Neuronal stem cell (in vitro differentiated cells): ENCODE data around the gene SUV39H1. TPM values are rescaled to one million over a fixed set of nuclear protein-coding genes. Genes with fewer than 3 reads are reported as not detected.

Experiments used
- DNase-seq: peaks from one replicate; pipeline ENCODE4 v3.0.0-alpha.2; 2013; ENCODE audit warnings: low spot score
- H2AFZ ChIP-seq: one replicate; pipeline ENCODE4 v1.6.1; 2013; ENCODE audit warnings: mild to moderate bottlenecking, low read length, inconsistent platforms
- H2AK5ac ChIP-seq: 2 replicates; pipeline ENCODE4 v1.6.1; 2013; ENCODE audit warnings: low read depth, mild to moderate bottlenecking, inconsistent platforms, low read length, moderate library complexity, mixed read lengths
- H2BK120ac ChIP-seq: 2 replicates; pipeline ENCODE4 v1.6.1; 2013; ENCODE audit warnings: low read depth, mild to moderate bottlenecking, inconsistent platforms, low read length, moderate library complexity, mixed read lengths
- H2BK12ac ChIP-seq: one replicate; pipeline ENCODE4 v1.6.1; 2013; ENCODE audit warnings: low read length, inconsistent platforms
- H2BK15ac ChIP-seq: 2 replicates; pipeline ENCODE4 v1.6.1; 2013; ENCODE audit warnings: mild to moderate bottlenecking, low read length, inconsistent platforms, mixed read lengths
- H2BK5ac ChIP-seq: one replicate; pipeline ENCODE4 v1.6.1; 2013; ENCODE audit warnings: inconsistent platforms, mild to moderate bottlenecking, low read length, moderate library complexity
- H3K14ac ChIP-seq: one replicate; pipeline ENCODE4 v1.6.1; 2013; ENCODE audit warnings: low read length, inconsistent platforms
- H3K18ac ChIP-seq: 2 replicates; pipeline ENCODE4 v1.6.1; 2013; ENCODE audit warnings: low read length, inconsistent platforms
- H3K23ac ChIP-seq: 2 replicates; pipeline ENCODE4 v1.6.1; 2013; ENCODE audit warnings: low read depth, mild to moderate bottlenecking, mixed read lengths, low read length, inconsistent platforms; ENCODE audit not compliant: poor library complexity
- H3K27ac ChIP-seq: replicated peaks from 3 replicates; pipeline ENCODE4 v1.5.1; 2013; ENCODE audit warnings: low read length, inconsistent platforms
- H3K27me3 ChIP-seq, 3 experiments: 2 replicates each; pipeline ENCODE4 v1.6.1; 2013; ENCODE audit warnings: low read length in 3 of 3, mild to moderate bottlenecking in 2 of 3, inconsistent platforms in 1 of 3, low read depth in 1 of 3, mixed read lengths in 1 of 3, moderate library complexity in 1 of 3; ENCODE audit not compliant: control insufficient read depth in 3 of 3, insufficient read depth in 3 of 3
- H3K36me3 ChIP-seq, 2 donors: replicated peaks in 1 of 2; 2 replicates each; pipeline ENCODE4 v1.6.1; 2013; ENCODE audit warnings: low read length in 2 of 2; ENCODE audit not compliant: control insufficient read depth in 2 of 2, insufficient read depth in 2 of 2
- H3K4ac ChIP-seq: 2 replicates; pipeline ENCODE4 v1.6.1; 2013; ENCODE audit warnings: inconsistent platforms, mild to moderate bottlenecking, low read length, moderate library complexity
- H3K4me1 ChIP-seq, 2 donors: 1 replicate in 1 of 2; 2 replicates in 1 of 2; pipeline ENCODE4 v1.6.1; 2013; ENCODE audit warnings: low read length in 2 of 2, low read depth in 1 of 2; ENCODE audit not compliant: control insufficient read depth in 2 of 2, insufficient read depth in 1 of 2
- H3K4me2 ChIP-seq: one replicate; pipeline ENCODE4 v1.6.1; 2013; ENCODE audit warnings: mild to moderate bottlenecking, low read length, inconsistent platforms; ENCODE audit not compliant: insufficient read depth, poor library complexity, severe bottlenecking
- H3K4me3 ChIP-seq, 2 donors: 2 replicates each; pipeline ENCODE4 v1.5.1; 2013; ENCODE audit warnings: low read length in 2 of 2, mild to moderate bottlenecking in 2 of 2, inconsistent platforms in 1 of 2, moderate library complexity in 1 of 2
- H3K79me1 ChIP-seq: one replicate; pipeline ENCODE4 v1.6.1; 2013; ENCODE audit warnings: low read depth, mild to moderate bottlenecking, inconsistent platforms, low read length, moderate library complexity
- H3K9ac ChIP-seq: one replicate; pipeline ENCODE4 v1.6.1; 2013; ENCODE audit warnings: mild to moderate bottlenecking, low read depth, low read length, inconsistent platforms; ENCODE audit not compliant: poor library complexity
- H3K9me3 ChIP-seq, 2 donors: replicated peaks in 1 of 2; 2 replicates each; pipeline versions ENCODE3 to v1.6.1; 2013; ENCODE audit warnings: low read length in 2 of 2, mild to moderate bottlenecking in 2 of 2, inconsistent platforms in 1 of 2, low read depth in 1 of 2, mixed read lengths in 1 of 2, moderate library complexity in 1 of 2; ENCODE audit not compliant: control insufficient read depth in 2 of 2, insufficient read depth in 1 of 2
- H4K8ac ChIP-seq: one replicate; pipeline ENCODE4 v1.6.1; 2013; ENCODE audit warnings: low read depth, mild to moderate bottlenecking, inconsistent platforms, low read length, moderate library complexity
- H4K91ac ChIP-seq: one replicate; pipeline ENCODE4 v1.6.1; 2013; ENCODE audit warnings: low read length, low read depth, mild to moderate bottlenecking, inconsistent platforms; ENCODE audit not compliant: poor library complexity
- WGBS, 2 donors: extraction: QIAGEN DNeasy Blood & Tissue Kit; methylation state at CpG; one replicate each; pipeline ENCODE4 v1.1.7; 2013; ENCODE audit warnings: missing lambda C conversion rate in 2 of 2, mixed read lengths in 1 of 2; ENCODE audit not compliant: insufficient read length in 2 of 2, insufficient replicate concordance in 1 of 2; ENCODE audit errors: extremely low coverage in 2 of 2; 5-methylcytosine and 5-hydroxymethylcytosine counted together
- small RNA-seq: library from polyadenylated mRNA; stranded (forward); fragments of <200 nt; extraction: miRNeasy Mini kit (QIAGEN cat#:217004); gene quantifications from one replicate; pipeline ENCODE3, GENCODE V24; 2013; ENCODE audit not compliant: insufficient read depth

The SUV39H1 gene

GRCh38 chrX:48754238-48754637 lies 57.7 kb downstream of the SUV39H1 start:
- Histone ChIP-seq H3K79me1 (no peaks in the 10 kb centered on the region), H3K4me2 (no peak overlapping the region), H3K9me3 (no peaks in the 10 kb centered on the region), H4K8ac (no peak overlapping the region), H3K9ac (no peak overlapping the region), H3K36me3 (no peaks in the 10 kb centered on the region), H2BK12ac (no peak overlapping the region), H3K4me3 (no peak overlapping the region), H3K23ac (no peak overlapping the region), H3K4me1 (no peaks in the 10 kb centered on the region), H3K4ac (no peak overlapping the region), H2BK15ac (no peak overlapping the region), H2AFZ (no peak overlapping the region), H3K18ac (no peak overlapping the region), H2AK5ac (no peak overlapping the region), H4K91ac (no peak overlapping the region), H2BK5ac (no peak overlapping the region), H3K14ac (no peak overlapping the region), H3K27ac (no peak overlapping the region), H2BK120ac (no peak overlapping the region), H3K27me3 (peaks cover 0 to 21% (median 0%) of the 10 kb centered on the region in 3 experiments)
- no peak for DNase-seq
- no CpG with 5 or more reads among the region's 8 CpGs for WGBS, 2 donors

Small RNAs within 50 kb of the gene (small RNA-seq; reads per million reads assigned to genes)
- gene RNU6-1056P: not detected
